ENCODE data around the gene CSK. TPM values are rescaled to one million over a fixed set of nuclear protein-coding genes. Genes with fewer than 3 reads are reported as not detected.

The CSK gene
- total and polyA plus RNA-seq, 4 experiments from 2014 or later = 72.5 to 247 (median 179) TPM

- Histone ChIP-seq H3K4me1 (ENCODE audit: insufficient read depth, low read length) (peaks cover 10% of the 10 kb centered on the region), H3K27me3 (ENCODE audit: insufficient read depth, low read length) (no peaks in the 10 kb centered on the region), H3K4me3 (ENCODE audit: low read length in 2 of 2) (no peak overlapping the region), H3K27ac (ENCODE audit: low read depth, low read length) (no peak overlapping the region), H3K36me3 (ENCODE audit: insufficient read depth, low read length) (peaks cover 68% of the 10 kb centered on the region), H3K9me3 (ENCODE audit: control insufficient read depth in 1 of 2, low read length in 2 of 2) (no peaks in the 10 kb centered on the region)
- Mint-ChIP-seq H3K27ac (peak overlapping the region in 3 of 7 donors; percentile 6 to 35 (median 24)), H3K36me3 (peaks cover 33 to 62% of the 10 kb centered on the region in 2 donors), H3K27me3 (no peaks in the 10 kb centered on the region), H3K9me3 (no peaks in the 10 kb centered on the region), H3K4me3 (no peak overlapping the region), H3K4me1 (peaks cover 8 to 17% (median 13%) of the 10 kb centered on the region in 4 donors)
- CTCF ChIA-PET (ENCODE audit: partially characterized antibody) = interaction anchor here (1.2 to 2.9 kb wide), 2 partner anchors 51 to 214 kb away, joined by 3 to 10 read pairs; no protein-coding TSS in a partner anchor
- intact Hi-C loops (cut with micrococcal nuclease) = no loop called here
- no peak for DNase-seq
- POLR2A ChIA-PET (ENCODE audit: partially characterized antibody) = no interaction called here
Measured at GRCh38 chr15:74850393-74850792, 68.5 kb downstream of the CSK start.

DNA sequence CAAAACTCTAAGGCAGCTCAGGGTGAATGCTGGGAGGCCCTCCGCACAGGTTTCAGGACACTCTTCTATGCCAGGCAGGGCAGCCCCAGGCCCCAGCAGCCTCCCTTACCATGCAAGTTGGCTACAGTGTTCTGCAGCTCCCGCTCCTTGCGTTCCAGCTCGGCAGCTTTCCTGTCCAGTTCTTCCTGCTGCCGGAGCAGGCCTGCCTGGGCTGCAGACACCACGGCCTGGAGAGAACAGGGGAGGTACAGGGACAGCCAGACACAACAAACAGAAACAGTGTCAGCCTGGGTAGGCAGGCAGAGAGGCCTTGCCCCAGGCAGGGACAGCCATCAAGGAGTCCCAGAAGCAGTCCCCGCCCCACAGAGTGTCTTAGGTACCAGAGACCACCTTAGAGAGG lies 70.1 kb downstream of the CSK start:
- Histone ChIP-seq H3K27me3 (ENCODE audit: insufficient read depth, low read length) (no peaks in the 10 kb centered on the region), H3K4me1 (ENCODE audit: insufficient read depth, low read length) (peaks cover 5% of the 10 kb centered on the region), H3K9me3 (ENCODE audit: control insufficient read depth in 1 of 2, low read length in 2 of 2) (no peaks in the 10 kb centered on the region), H3K4me3 (ENCODE audit: low read length in 2 of 2) (no peak overlapping the region), H3K27ac (ENCODE audit: low read depth, low read length) (no peak overlapping the region), H3K36me3 (ENCODE audit: insufficient read depth, low read length) (peaks cover 68% of the 10 kb centered on the region)
- Mint-ChIP-seq H3K9me3 (no peaks in the 10 kb centered on the region), H3K27ac (peak overlapping the region in 2 of 7 donors; percentile 24 to 57), H3K4me3 (no peak overlapping the region), H3K36me3 (peaks cover 30 to 64% of the 10 kb centered on the region in 2 donors), H3K27me3 (no peaks in the 10 kb centered on the region), H3K4me1 (peaks cover 4 to 14% (median 11%) of the 10 kb centered on the region in 4 donors)
- intact Hi-C loops (cut with micrococcal nuclease) = no loop called here
- no peak for DNase-seq
- ChIA-PET CTCF (ENCODE audit: partially characterized antibody) (interaction anchor here (0.9 to 2.9 kb wide), 2 partner anchors 50 to 217 kb away, joined by 3 to 10 read pairs; no protein-coding TSS in a partner anchor), POLR2A (ENCODE audit: partially characterized antibody) (interaction anchor here (0.8 to 1.9 kb wide), 2 partner anchors 12 to 50 kb away, joined by 3 to 4 read pairs; no protein-coding TSS in a partner anchor)

Small RNAs within 50 kb of the gene (microRNA-seq; reads per million reads assigned to microRNA genes)
- gene MIR4513 (ENCODE audit: borderline microRNAs expressed, borderline number of aligned reads, borderline replicate concordance) (not detected), gene MIR6882 (ENCODE audit: borderline microRNAs expressed, borderline number of aligned reads, borderline replicate concordance) (1.4 reads per million)

Other genes starting within 250 kb of the CSK start
- 10 to 100 TPM; 32.9 TPM for gene ARID3B, start 240.9 kb upstream of the CSK start, total RNA-seq
- gene ARID3B, start 240.9 kb upstream of the CSK start, polyA plus RNA-seq = 10 to 100 TPM in 1 of 2 donors, 1 to 10 TPM in 1; 4.1 to 16.1 TPM
- gene CLK3, start 166.2 kb upstream of the CSK start, total RNA-seq = 100 to 1,000 TPM; 163 to 167 TPM
- 10 to 100 TPM; 59.1 to 94.1 TPM for gene CLK3, start 166.2 kb upstream of the CSK start, polyA plus RNA-seq
- gene EDC3, start 86.1 kb upstream of the CSK start, total RNA-seq = 10 to 100 TPM; 40.6 to 40.7 TPM
- 10 to 100 TPM; 22.9 to 28.2 TPM for gene EDC3, start 86.1 kb upstream of the CSK start, polyA plus RNA-seq
- under 1 TPM; 0.11 to 0.26 TPM for gene CYP1A1, start 56.6 kb upstream of the CSK start, total RNA-seq
- gene CYP1A1, start 56.6 kb upstream of the CSK start, polyA plus RNA-seq = not detected
- gene CYP1A2, start 33.2 kb upstream of the CSK start, total RNA-seq = not detected
- not detected for gene CYP1A2, start 33.2 kb upstream of the CSK start, polyA plus RNA-seq
- gene LMAN1L, start 30.8 kb downstream of the CSK start, total RNA-seq = under 1 TPM; 0.23 to 0.39 TPM
- gene LMAN1L, start 30.8 kb downstream of the CSK start, polyA plus RNA-seq = not detected
- not detected for gene CPLX3, start 44.5 kb downstream of the CSK start, total RNA-seq
- gene CPLX3, start 44.5 kb downstream of the CSK start, polyA plus RNA-seq = not detected
- gene ULK3, start 61.1 kb downstream of the CSK start, total RNA-seq = 10 to 100 TPM; 84.9 to 88.3 TPM
- gene ULK3, start 61.1 kb downstream of the CSK start, polyA plus RNA-seq = 10 to 100 TPM; 33.6 to 38.5 TPM
- 100 to 1,000 TPM; 132 to 138 TPM for gene SCAMP2, start 91.3 kb downstream of the CSK start, total RNA-seq
- gene SCAMP2, start 91.3 kb downstream of the CSK start, polyA plus RNA-seq = 100 to 1,000 TPM; 152 to 179 TPM
- gene MPI, start 108.0 kb downstream of the CSK start, total RNA-seq = 10 to 100 TPM; 70.4 to 73.1 TPM
- gene MPI, start 108.0 kb downstream of the CSK start, polyA plus RNA-seq = 10 to 100 TPM; 63.0 to 66.2 TPM
- gene FAM219B, start 124.8 kb downstream of the CSK start, total RNA-seq = 100 to 1,000 TPM; 101 to 117 TPM
- 10 to 100 TPM; 17.4 to 26.1 TPM for gene FAM219B, start 124.8 kb downstream of the CSK start, polyA plus RNA-seq
- gene COX5A, start 156.0 kb downstream of the CSK start, total RNA-seq = 10 to 100 TPM; 66.8 to 74.4 TPM
- 100 to 1,000 TPM; 331 to 336 TPM for gene COX5A, start 156.0 kb downstream of the CSK start, polyA plus RNA-seq
- gene RPP25, start 174.7 kb downstream of the CSK start, total RNA-seq = 1 to 10 TPM; 2.6 to 2.8 TPM
- 1 to 10 TPM; 2.6 to 2.8 TPM for gene RPP25, start 174.7 kb downstream of the CSK start, polyA plus RNA-seq
- gene SCAMP5, start 213.5 kb downstream of the CSK start, total RNA-seq = under 1 TPM; 0.26 to 0.33 TPM
- under 1 TPM in 1 of 2 donors, not detected in 1; 0.15 TPM for gene SCAMP5, start 213.5 kb downstream of the CSK start, polyA plus RNA-seq
- 10 to 100 TPM; 14.1 to 15.2 TPM for gene PPCDC, start 241.5 kb downstream of the CSK start, total RNA-seq
- gene PPCDC, start 241.5 kb downstream of the CSK start, polyA plus RNA-seq = 10 to 100 TPM in 1 of 2 donors, 1 to 10 TPM in 1; 8.5 to 12.4 TPM